Uterus (tissue), 2 donors: ENCODE measurements around the gene IL26.

Experiments used
- POLR2A ChIP-seq, 2 donors: fragments of 450-650 bp; IDR thresholded peaks; one replicate each; pipeline ENCODE4 v1.6.1; 2016; ENCODE audit warnings: antibody characterized with exemption in 2 of 2, mild to moderate bottlenecking in 1 of 2, moderate library complexity in 1 of 2
- TF ChIP-seq, protein P1 (sequence below), 4 experiments: fragments of 200-600 bp in 2 of 4; fragments of 450-650 bp in 2 of 4; sonication (generic) in 2 of 4; IDR thresholded peaks; one replicate each; pipeline ENCODE4 v1.5.1; 2016 to 2019; ENCODE audit warnings: antibody characterized with exemption in 4 of 4, mild to moderate bottlenecking in 2 of 4, moderate library complexity in 1 of 4

DNA sequence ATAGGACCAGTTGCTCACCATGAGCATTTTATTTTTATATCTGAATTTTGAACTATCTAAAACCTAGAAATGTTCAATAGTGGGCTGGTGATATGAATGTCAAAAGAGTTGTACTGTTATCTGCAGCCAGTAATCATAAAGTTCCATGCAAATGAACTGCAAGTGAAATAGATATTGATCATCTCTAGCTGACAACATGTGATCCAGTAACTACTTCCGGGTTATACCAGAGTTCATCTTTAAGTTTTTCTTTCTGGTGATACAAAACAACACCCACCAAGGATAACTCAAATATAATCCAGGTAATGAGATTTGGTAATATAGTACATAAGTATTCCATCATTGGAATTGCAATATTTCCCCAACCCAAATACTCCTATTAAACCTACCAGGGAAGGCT is 4.1 kb downstream of the IL26 start:
- TF ChIP-seq, protein P1, sequence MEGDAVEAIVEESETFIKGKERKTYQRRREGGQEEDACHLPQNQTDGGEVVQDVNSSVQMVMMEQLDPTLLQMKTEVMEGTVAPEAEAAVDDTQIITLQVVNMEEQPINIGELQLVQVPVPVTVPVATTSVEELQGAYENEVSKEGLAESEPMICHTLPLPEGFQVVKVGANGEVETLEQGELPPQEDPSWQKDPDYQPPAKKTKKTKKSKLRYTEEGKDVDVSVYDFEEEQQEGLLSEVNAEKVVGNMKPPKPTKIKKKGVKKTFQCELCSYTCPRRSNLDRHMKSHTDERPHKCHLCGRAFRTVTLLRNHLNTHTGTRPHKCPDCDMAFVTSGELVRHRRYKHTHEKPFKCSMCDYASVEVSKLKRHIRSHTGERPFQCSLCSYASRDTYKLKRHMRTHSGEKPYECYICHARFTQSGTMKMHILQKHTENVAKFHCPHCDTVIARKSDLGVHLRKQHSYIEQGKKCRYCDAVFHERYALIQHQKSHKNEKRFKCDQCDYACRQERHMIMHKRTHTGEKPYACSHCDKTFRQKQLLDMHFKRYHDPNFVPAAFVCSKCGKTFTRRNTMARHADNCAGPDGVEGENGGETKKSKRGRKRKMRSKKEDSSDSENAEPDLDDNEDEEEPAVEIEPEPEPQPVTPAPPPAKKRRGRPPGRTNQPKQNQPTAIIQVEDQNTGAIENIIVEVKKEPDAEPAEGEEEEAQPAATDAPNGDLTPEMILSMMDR (IDR thresholded peaks at IDR 0.05), result no peak
- no peak for TF ChIP-seq POLR2A (IDR thresholded peaks at IDR 0.05)
